GDM1 (cell line): Measurements from ENCODE around the gene HEMK1.

Source experiments
- DNase-seq: peaks from one replicate; lab custom pipeline; 2025; lab: John Stamatoyannopoulos, UW

Gene HEMK1

DNA sequence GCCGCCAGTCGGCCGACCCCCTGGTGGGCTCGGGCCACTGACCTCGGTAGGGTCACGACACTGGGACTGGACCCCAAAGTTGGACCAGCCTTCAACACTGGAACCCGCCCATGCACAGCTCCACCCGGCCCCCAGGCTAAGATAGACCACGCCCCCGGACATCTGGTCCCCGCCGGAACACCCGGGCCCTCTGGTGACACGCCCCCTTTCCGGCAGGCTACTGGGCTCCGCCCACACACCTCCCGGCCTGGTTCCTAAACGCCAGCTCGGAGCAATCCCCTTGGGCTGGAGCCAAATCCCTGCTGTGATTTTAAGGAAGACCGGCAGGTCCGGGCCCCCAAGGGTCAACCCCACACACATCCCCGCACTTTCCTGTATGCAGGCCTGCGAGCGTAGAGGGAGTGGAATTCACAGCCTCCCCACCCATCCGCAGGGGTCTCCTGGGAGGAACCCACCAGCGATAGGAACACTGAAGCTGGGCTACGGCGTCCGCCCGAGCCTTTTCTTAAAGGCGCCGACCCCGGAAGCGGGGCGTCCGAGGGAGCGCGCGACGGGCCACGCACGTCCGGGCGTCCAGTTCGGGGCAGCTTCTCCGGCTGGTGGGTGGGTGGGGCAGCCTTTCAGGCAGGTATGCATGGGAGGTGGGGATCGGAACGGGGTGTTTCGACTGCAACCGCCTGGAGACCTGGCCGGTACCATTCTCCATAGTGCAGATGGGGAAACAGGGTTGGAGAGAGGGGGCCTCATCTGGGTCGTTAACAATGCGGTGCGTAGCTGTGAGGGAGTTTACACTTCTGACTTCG, at the start of gene HEMK1:
HEMK1 (plus strand) TSS at position 576 of the 803 bp plus-strand sequence. CDS start 1,583 bp downstream, outside the sequence.
- peak; percentile 87 for DNase-seq

DNA sequence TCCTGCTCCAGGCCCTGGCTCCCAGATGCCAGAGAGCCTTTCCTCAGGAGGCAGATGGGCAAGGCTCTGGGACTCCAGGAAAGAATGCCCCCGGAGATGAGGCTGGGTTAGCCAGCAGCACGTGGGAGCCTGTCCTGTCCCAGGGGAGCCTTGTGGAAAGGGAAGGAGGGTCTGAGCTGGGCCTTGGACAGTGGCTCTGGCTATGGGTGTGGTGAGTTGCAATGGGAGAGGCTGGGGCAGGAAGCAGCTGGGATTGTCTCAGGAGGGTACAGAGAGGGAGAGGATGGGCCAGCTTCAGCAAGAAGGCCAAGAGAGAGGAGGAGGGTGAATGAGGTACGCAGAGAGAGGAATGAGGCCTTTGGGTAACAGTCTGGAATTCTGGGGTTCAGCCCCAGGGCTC, 48.5 kb upstream of the HEMK1 start:
- DNase-seq, result no peak

GRCh38 chr3:50521572-50521971, 47.8 kb upstream of the HEMK1 start:
- DNase-seq, result no peak

GRCh38 chr3:50523279-50523811, 46.0 kb upstream of the HEMK1 start:
- DNase-seq, result no peak

DNA sequence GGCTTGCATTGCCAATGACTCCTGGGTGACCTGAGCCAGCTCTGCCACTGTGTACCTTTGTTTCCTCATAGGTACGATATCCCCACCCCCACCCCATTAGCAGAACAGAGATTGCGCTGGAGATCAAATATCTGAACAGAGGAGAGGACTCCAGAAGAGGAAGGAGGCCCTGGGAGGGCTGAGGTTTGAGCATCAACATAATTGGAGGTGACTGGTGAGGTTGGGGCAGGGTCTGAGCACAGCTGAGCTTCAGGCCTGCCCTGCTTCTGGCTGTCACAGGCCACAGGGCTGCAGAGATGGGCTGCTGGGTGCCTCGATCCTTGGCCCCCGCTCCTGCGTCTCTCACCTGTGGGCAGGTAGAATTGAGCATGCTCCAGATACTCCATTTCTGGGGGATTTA, 44.6 kb upstream of the HEMK1 start:
- DNase-seq, result no peak

DNA sequence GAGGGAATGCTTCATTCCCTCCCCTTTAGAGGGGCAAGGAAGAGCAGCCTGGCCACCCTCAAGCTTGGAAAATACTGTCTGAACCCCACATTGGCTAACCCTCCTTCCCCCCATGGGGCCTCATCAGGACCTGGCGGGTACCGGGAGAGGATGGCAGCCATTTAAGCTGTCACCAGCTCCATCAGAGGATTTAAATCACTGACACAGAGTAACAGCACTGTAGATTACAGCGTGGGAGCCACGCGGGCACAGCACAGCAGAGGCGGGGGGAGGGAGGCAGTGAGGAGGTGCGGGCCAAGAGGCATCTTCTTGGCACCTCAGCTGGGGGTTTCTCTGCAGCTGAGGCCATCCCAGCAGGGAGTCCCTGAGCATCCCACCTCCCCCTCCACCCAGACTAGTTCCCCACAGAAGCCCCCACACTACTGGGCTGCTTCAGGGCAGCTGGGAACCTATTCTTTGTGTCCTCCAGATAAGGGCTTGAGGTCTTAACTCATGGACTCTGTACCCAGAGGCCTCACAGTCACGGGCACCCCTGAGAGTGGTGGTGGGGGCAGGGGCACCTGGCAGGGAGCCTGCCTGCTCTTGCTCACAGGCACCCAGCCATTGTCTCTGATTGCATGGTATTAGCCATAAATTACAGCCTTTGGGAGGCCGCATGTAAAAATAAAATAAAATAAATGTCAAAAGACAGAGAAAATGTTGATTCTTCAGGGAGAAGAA, 44.0 kb upstream of the HEMK1 start:
- DNase-seq, result no peak

DNA sequence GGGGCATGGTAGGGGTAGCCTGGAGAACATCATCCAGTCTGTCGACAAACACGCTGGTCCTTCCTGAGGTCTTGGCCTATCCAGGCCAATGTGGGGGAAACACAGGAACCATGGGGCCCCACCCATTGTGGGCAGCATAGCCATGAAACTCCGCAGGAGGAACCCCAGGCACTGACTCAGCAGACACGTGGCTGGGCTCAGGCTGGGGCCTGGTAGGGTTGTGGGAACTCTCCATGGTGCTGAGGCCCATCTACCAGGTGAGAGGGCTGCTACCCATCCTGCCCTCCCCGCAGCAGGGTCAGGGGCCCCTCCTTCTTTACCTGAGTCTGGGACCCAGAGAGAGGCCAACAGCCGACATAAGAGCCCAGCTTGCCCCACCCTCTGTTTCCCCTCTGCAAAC, 43.3 kb upstream of the HEMK1 start:
- peak; percentile 45 for DNase-seq

DNA sequence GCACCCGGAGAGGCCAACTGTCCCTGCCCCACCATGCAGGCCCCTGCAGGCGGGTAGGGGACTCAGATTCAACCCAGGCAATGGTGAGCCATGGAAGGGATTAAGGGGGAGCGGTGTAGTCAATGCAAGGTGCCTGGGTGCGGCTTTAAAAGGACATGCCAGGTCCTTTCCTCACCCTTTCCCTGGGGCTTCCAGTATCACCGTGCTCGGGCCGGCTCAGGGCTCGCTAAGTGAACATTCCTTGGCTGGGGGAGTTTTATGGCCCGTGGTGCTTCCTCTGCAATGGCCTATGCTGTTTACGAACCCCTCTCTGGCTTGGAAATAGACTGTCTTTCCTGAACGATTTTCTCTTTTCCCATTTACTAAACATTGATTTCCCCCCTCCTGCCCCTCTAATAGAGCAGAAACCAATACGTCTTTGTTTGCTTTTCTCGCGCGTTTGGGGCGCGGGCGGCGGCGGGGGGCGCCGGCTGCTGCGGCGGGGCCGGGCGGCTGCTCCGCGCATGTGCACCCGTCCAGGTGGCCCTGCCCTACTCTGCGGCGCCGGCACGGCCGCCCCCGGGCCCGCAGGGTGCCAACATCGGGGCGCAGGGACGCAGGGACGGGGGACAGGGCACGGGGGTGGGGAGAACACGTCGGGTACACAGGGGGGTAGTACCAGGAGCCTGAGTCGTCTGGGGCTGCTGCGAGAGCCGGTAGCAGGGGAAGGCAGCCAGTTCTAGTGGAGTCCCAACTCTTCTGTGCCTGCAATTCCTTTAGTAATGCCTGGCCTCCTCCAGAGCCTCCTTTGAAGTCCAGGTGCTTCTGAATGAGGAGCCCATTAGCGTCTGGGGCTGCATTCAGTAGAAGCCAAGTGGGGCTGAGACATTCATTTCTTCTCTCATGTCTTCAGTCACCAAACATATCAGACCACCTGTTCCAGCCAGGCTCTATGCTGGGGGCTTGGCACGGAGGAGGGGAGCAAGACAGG, 39.0 kb upstream of the HEMK1 start:
- no peak for DNase-seq

DNA sequence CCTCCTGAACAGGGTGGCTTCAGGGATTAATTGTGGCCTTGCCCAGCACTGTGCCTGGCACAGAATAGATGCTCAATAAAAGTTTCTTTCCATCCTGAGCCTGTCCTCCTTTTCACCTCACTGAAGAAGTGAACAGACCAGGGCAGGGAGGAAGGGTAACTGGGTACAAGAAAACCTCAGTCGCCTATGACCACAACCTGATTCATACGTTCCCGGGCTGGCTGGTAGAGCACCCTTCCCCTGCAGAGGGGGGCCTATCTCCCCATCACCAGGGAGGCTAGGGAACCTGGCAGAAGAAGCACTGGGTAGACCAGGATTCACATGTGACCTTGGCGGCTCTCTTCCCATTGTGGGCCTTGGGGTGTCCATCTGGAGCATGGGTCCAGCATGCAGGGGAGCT, 38.1 kb upstream of the HEMK1 start:
- no peak for DNase-seq

DNA sequence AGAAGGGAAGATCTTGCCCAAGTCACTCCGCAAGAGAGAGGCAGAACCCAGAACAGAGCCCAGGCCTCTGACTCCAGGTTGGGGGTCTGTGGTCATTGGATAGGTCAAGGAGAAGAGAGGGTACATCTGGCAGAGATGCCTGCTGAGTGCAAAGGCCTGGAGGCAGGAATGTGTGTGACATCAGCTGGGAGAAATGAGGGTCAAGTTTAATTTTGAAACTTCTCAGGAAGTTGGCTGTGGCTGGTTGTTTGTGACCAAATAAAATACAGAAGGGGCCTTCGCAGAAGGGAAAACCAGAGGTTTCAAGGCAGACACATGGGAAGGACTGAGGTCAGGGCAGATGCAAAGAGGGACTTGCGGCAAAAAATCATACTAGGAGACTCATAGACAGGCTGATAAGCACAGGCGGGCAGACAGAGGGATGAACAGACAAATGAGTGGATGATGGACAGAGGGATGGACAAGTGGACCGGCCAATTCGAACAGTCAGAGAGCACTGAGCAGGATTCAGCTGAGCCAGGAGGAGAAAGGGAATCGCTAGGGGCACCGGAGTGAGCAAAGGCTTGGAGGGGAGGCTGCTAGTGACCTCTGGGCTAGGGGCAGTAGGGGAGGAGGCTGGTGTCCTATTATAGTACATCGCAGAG, 37.1 kb upstream of the HEMK1 start:
- DNase-seq, result no peak

GRCh38 chr3:50533316-50533715, 36.0 kb upstream of the HEMK1 start:
- DNase-seq, result no peak

- DNase-seq, result no peak
These were observed 35.4 kb upstream of the HEMK1 start for GRCh38 chr3:50533807-50534461.

GRCh38 chr3:50534681-50535330, 34.5 kb upstream of the HEMK1 start:
- DNase-seq, result no peak

- DNase-seq, result no peak
These were observed 32.7 kb upstream of the HEMK1 start for GRCh38 chr3:50536471-50537180.

- DNase-seq, result no peak
These were observed 31.7 kb upstream of the HEMK1 start for GRCh38 chr3:50537421-50538129.

- DNase-seq, result no peak
These were observed 29.7 kb upstream of the HEMK1 start for GRCh38 chr3:50539356-50540286.

- DNase-seq, result no peak
These were observed 26.9 kb upstream of the HEMK1 start for GRCh38 chr3:50542177-50543034.
